ENCODE measurements around the gene TTC21A. TPM values are rescaled to one million over a fixed set of nuclear protein-coding genes. Genes with fewer than 3 reads are reported as not detected.
A peak's percentile ranks its signal among the peaks of the same experiment; 100 is the strongest.

TTC21A gene
- total RNA-seq, 4 donors from 2014 or later, result 2.8 to 16.3 (median 6.1) TPM

DNA sequence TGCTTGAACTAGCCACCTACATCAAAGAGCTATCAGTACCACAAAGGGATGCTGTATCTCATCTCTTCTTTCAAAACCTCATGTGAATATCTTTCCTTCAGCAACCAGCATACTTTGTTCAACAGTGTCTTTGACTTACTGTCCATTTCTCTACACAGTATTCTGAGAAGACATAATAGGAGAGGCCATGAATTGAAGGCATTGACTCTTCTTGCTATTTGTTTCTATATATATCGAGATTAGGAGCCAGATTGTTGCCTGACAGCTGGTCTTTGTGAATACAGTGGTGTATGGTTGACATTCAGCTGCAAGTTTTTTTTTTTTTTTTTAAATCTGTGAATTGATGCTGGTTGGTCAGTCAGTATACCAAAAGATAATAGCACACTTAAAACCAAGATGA is 58.0 kb downstream of the TTC21A start:
- no peaks in the 10 kb centered on the region for H3K36me3 ChIP-seq
- no peak for DNase-seq
- intact Hi-C loops (cut with DNase I; ENCODE audit: low total_unique reads), result no loop called here
- no peak overlapping the region for H3K27ac ChIP-seq
- H3K9me3 ChIP-seq, result no peaks in the 10 kb centered on the region
- H3K4me1 ChIP-seq, result no peaks in the 10 kb centered on the region
- no peak overlapping the region for H3K4me3 ChIP-seq
- TF ChIP-seq POLR2A (IDR thresholded peaks at IDR 0.05), result no peak
- TF ChIP-seq, protein P1, sequence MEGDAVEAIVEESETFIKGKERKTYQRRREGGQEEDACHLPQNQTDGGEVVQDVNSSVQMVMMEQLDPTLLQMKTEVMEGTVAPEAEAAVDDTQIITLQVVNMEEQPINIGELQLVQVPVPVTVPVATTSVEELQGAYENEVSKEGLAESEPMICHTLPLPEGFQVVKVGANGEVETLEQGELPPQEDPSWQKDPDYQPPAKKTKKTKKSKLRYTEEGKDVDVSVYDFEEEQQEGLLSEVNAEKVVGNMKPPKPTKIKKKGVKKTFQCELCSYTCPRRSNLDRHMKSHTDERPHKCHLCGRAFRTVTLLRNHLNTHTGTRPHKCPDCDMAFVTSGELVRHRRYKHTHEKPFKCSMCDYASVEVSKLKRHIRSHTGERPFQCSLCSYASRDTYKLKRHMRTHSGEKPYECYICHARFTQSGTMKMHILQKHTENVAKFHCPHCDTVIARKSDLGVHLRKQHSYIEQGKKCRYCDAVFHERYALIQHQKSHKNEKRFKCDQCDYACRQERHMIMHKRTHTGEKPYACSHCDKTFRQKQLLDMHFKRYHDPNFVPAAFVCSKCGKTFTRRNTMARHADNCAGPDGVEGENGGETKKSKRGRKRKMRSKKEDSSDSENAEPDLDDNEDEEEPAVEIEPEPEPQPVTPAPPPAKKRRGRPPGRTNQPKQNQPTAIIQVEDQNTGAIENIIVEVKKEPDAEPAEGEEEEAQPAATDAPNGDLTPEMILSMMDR (IDR thresholded peaks at IDR 0.05), result no peak
- H3K27me3 ChIP-seq, result no peaks in the 10 kb centered on the region

GRCh38 chr3:39166134-39166710 is 58.7 kb downstream of the TTC21A start:
- TF ChIP-seq, protein P1 (IDR thresholded peaks at IDR 0.05), result no peak
- TF ChIP-seq POLR2A (IDR thresholded peaks at IDR 0.05), result no peak

GRCh38 chr3:39166932-39167532 is 59.6 kb downstream of the TTC21A start:
- H3K36me3 ChIP-seq, result no peaks in the 10 kb centered on the region
- no peaks in the 10 kb centered on the region for H3K9me3 ChIP-seq
- intact Hi-C loops (cut with DNase I; ENCODE audit: low total_unique reads), result no loop called here
- H3K4me3 ChIP-seq, result no peak overlapping the region
- DNase-seq, result peak; percentile 33 to 53
- H3K4me1 ChIP-seq, result no peaks in the 10 kb centered on the region
- H3K27me3 ChIP-seq, result no peaks in the 10 kb centered on the region
- no peak overlapping the region for H3K27ac ChIP-seq
- TF ChIP-seq, protein P1 (IDR thresholded peaks at IDR 0.05), result no peak
- TF ChIP-seq POLR2A (IDR thresholded peaks at IDR 0.05), result no peak

More at GRCh38 chr3:39166134-39166710, 58.7 kb downstream of the TTC21A start:
- no peak overlapping the region for H3K27ac ChIP-seq
- DNase-seq, result peak in 1 of 2 donors; percentile 15
- H3K9me3 ChIP-seq, result no peaks in the 10 kb centered on the region
- H3K36me3 ChIP-seq, result no peaks in the 10 kb centered on the region
- no peak overlapping the region for H3K4me3 ChIP-seq
- no peaks in the 10 kb centered on the region for H3K27me3 ChIP-seq
- no peaks in the 10 kb centered on the region for H3K4me1 ChIP-seq
- intact Hi-C loops (cut with DNase I; ENCODE audit: low total_unique reads), result no loop called here

DNA sequence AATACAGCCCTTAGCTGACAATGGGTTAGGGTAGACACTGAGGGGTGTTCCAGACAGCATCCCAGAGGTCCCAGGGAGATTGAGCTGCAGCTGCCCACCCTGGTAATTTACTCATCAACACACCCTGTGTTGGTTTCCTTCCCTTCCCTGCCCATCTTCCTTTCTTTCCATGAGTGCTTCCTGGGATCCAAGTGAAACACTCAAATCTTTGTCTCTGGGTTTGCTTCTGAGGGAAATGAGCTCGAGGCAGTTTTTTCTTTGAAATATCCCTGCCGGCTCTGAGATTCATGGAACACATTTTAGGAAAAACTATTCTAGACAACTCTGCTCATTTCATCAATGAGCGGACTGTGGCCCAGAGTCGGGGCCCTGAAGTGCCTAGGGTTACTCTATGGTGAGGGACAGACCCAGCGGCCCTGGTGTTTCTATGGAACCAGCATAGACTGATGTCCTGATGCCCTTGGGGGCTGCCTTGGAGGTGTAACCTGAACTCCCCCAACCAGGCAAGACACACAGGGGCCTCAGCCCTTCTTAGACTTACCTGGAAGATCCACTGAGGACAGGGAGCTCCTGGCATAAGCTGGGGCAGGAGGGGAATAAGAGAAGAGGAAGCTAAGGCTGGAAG is 60.8 kb downstream of the TTC21A start:
- no peaks in the 10 kb centered on the region for H3K36me3 ChIP-seq
- TF ChIP-seq, protein P1 (IDR thresholded peaks at IDR 0.05), result no peak
- TF ChIP-seq POLR2A (IDR thresholded peaks at IDR 0.05), result no peak

DNA sequence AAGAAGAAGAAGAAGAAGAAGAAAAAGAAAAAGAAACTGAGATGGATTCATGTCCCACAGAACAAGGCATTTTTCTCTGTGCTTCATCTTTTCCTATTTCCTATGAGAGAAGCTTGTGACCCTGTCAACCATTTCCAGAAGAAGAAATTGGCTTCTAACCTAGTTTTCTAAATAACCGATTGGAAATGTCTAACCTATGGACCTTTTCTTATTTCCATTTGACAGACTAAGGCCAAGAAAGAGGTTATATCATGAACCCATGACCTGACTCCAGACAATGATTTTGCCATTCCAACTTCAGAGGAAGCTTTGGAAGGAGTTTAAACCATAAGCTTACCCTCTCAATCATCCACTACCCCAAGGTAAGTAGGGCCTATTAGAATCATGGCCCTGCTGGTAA is 62.2 kb downstream of the TTC21A start:
- Histone ChIP-seq H3K27ac (no peak overlapping the region), H3K9me3 (no peaks in the 10 kb centered on the region), H3K27me3 (no peaks in the 10 kb centered on the region), H3K36me3 (no peaks in the 10 kb centered on the region), H3K4me1 (no peaks in the 10 kb centered on the region), H3K4me3 (no peak overlapping the region)
- DNase-seq, result no peak
- intact Hi-C loops (cut with DNase I; ENCODE audit: low total_unique reads), result no loop called here
- TF ChIP-seq, protein P1 (IDR thresholded peaks at IDR 0.05), result no peak
- no peak for TF ChIP-seq POLR2A (IDR thresholded peaks at IDR 0.05)

More for the DNA sequence above, 60.8 kb downstream of the TTC21A start:
- Histone ChIP-seq H3K27me3 (no peaks in the 10 kb centered on the region), H3K9me3 (no peaks in the 10 kb centered on the region), H3K27ac (no peak overlapping the region), H3K4me3 (no peak overlapping the region), H3K4me1 (no peaks in the 10 kb centered on the region)
- peak in 1 of 2 donors; percentile 7 for DNase-seq
- intact Hi-C loops (cut with DNase I; ENCODE audit: low total_unique reads), result no loop called here
